NCI-H2171 (cell line): ENCODE data around the gene PPID.
"Not testable (repeated sequence)": the region's sequence is repeated elsewhere in the genome, so short reads cannot be mapped to it uniquely, and the experiment has no call there.

Experiments
- DNase-seq: peaks from one replicate; lab custom pipeline; 2025; lab: John Stamatoyannopoulos, UW

Gene PPID

DNA sequence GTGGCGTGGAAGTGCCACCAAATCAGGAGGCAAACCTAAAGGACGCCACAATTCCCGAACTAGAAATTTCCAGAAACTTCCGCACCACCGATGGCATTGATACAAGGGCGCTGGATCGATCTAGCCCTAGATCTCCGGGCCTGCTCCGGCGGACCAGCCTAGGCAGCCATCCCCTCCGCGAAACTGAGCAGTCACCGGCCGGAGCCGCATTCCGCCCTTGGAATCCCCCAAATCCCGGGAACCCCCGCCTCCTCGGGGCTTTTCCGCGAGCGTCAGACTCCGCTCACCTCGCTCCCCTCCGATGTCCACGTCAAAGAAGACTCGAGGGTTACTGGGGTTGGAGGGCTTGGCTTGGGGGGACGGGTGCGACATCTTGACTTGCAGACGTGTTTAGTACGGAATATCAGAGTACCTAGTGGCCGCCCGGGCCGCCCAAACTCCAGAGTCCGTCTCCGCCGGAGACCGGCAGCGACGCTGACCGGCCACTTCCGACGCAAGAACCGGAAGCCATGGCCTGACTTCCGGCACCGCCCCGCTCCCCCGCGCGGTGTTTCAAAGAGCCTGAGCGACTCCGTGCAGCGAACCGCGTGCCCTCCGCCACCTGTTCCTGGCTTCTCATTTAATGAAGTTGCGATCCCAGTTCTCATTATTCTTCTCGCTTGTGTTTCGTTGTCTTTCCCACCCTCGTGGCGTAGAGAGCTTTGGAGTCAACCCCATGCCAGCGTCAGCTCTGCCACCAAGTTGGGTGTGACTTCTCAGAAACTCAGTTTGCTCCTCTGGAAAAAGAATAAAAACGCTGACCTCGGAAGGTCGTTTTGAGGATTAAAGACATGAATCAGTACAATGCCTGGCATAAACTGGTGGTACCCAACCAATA, at the start of gene PPID:
PPID (minus strand) TSS at position 480 of the 877 bp plus-strand sequence; CDS start at position 372, 108 bp downstream.
- DNase-seq, result peak; percentile 67

DNA sequence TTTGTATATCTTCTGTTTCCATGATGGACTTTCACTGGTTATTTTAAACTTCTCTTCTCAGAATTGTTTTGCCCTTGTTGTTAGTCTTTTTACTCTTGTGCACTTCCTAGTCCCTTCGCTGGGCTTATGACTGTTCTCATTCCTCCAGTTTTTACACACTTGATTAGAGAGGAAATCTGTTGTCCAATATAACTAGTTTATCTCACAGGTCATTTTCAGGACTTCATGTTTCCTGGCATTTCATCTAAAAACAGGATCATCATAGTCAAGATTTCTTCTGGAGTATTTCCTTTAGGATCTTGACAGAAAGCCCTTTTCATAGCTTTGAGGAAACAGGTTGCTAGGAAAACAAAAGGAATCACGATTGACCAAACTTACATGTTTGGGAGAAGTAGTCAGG, 48.6 kb upstream of the PPID start:
- DNase-seq, result no peak

DNA sequence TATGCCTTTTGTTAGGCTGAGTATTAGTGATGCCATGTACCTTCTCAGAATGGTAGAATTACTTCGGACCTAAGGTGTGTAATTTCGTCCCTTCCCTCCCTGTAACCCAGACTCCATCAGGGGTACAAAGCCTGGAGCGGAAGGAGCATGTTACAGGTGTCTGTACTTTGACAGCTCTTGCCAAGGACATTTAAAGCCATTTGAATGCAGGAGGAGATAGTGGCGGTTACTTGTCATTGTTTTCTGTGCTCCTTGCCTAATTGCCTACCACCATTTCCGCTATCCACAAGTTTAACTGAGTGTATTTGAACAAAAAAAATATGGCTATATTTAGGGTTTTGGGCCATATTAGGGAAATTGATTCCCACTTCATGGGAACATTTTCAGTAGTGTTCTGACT, 47.5 kb upstream of the PPID start:
- DNase-seq, result no peak

DNA sequence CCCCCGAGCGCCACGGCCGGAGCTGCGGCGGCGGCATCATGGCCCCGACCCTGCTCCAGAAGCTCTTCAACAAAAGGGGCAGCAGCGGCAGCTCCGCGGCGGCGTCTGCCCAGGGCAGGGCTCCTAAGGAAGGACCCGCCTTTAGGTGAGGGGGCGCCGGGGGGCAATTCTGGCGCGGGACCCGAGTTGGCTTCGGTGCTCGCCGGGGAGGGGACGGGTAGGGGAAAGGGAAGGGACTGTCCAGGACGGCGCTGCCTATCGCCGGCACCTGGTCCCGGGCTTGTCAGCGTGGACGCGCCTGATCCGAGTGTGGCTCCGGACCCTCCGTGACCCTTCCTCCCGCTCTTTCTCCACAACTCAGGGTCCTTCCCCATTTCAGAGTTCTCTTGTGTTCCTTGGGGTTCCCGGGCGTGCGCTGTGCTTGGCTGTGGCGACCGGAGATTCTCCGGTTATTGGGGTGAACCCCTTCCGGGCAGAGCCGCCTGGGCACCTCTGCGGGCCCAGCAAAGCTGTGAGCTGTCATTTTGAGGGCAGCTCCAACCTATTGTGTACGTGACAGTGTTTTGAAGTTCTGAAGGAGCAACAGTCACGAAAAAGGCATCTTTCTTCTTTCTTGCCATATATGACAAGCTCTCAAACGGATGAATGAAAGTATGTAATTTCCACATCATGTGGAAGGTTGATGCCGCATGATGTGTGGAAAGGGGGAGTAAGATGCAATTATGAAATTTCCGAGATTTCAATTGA, 46.2 kb upstream of the PPID start:
- no peak for DNase-seq

DNA sequence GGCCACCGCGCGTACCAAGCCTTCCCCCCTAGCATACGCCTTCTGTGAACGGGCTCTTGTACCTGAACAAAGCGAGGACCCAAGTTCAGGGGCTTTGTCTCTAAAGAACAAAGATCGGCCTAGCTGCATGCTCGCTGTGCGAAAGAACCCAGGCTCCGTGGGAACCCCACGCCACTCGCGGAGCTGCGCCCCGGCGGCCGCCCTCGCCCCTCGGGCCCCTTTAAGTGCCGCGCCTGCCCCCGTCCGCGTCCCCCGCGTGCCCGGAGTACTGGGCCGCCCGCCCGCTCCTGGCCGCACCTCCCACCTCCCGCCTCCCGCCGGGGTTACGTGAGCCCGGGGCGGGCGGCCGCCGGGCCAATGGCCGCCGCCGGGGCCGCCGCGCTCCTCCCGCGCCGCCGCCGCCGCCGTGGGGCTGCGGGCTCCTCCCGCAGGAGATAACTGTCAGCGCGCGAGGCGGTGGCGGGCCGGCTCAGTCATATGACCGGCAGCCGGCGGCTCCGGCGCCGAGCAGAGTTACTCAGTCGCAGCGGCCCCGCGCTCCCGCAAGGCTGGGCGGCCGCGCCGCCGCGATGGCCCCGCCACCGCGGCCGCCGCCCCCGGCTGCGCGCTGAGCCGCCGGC, 45.5 kb upstream of the PPID start, which contains the start of gene FNIP2:
FNIP2 (plus strand) TSS at position 472 of the 620 bp plus-strand sequence. CDS start 187 bp downstream, outside the sequence.
- DNase-seq, result peak; percentile 54

DNA sequence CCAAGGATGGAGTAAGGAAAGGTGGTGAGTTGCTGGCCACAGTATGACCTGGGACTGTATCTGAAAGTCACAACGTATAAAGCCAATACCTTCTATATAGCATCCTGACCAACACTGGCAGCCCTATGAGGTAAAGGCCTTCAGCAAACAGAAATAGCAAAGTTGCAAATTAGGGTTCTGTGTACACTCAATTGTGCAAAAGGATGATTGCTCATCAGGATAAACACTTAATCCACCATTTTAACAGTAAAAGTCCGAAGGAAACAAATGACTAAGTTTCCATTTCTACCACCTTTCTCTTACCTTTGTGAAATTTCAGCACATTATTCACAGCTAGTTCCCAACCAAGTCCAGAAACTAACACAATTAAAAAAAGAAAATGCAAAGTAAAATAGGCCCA, 44.3 kb upstream of the PPID start:
- DNase-seq, result no peak

DNA sequence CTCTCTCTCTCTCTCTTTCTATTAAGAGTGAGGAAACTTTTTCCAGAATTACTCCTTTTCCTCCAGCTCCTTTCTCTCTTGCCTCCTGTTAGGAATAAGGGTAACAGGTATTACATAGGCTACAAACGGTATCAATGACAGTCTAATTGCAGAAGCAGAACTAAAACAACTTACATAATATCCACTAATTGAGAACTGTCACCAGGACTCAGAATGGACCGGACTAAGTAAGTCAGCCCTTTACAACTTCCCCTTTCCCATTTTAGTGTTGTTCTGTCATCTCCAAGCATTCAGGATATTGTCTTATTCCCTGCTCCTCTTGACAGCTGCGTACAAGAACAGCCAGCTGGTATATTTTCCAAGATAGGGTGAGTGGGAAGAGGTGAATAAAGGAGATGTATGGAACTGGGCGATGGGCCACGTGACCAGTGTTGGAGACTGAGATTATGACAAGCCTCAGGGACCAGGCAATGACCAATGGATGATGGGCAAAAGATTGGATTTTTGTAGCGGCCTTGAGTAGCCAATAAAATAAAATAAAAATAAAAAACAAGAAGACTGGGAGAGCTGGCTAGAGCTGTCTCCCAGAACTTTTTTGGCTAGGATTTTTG, 43.3 kb upstream of the PPID start:
- no peak for DNase-seq

DNA sequence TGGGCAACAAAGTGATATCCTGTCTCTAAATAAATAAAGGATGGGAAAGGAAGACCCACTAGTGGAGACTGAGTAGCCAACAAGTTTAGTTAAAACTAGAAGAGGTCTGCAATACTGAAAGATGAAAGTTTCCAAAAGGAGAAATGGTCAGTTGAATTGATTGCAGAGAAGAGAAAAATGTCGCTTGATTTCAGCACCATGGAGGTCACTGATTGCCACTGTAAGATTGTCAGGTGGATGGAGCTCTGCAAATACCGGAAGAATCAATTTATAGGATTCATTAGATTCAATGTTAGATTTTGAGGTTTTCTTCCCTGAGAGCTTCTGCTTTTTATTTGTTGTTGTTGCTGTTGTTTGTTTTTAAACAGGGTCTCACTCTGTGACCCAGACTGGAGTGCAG, 40.3 kb upstream of the PPID start:
- DNase-seq, result no peak

DNA sequence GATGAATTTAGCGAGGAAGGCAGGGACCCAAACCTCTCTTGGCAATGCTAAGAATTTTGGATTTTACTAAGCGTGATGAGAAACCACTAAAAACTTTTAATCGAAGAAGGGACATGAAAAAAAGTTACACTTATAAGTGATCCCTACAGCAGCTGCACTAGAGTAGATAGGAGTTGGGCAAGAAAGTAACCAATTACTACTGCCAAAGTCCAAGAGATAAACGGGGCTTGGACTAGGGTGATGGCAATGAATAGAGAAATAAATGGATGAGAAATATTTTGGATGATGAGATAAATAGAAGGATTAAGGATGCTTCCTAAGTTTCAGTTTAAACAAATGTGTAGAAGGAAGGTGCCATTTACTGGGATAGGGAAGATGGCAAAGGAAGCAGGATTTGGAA, 39.4 kb upstream of the PPID start:
- DNase-seq, result no peak

DNA sequence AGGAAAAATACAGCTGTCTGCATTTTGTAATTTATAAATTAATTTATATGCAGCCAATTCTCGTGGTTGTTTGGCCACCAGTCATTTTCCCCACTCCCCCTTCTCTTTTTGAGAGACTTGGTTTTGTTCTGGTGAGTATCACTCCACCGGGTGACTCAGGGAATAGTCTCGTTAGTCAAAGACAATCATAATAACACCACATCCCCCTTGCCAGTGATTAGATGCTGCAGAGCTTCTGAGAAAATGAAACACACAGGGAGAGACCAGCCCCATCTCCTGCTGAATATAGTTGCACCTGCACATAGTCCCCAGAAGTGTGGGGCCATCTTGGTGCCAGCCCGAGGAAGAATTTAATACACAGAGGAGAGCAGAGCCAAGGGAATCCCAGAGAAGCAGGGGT, 37.7 kb upstream of the PPID start:
- no peak for DNase-seq

DNA sequence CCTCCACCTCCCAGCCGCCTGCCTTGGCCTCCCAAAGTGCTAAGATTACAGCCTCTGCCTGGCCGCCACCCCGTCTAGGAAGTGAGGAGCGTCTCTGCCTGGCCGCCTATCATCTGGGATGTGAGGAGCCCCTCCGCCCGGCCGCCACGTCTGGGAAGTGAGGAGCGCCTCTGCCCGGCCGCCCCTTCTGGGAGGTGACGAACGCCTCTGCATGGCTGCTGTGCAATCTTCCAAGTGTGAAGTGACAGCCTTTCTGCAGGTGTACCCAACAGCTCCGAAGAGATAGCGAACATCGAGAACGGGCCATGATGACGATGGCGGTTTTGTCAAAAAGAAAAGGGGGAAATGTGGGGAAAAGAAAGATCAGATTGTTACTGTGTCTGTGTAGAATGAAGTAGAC, 36.3 kb upstream of the PPID start:
- DNase-seq, result not testable (repeated sequence)

DNA sequence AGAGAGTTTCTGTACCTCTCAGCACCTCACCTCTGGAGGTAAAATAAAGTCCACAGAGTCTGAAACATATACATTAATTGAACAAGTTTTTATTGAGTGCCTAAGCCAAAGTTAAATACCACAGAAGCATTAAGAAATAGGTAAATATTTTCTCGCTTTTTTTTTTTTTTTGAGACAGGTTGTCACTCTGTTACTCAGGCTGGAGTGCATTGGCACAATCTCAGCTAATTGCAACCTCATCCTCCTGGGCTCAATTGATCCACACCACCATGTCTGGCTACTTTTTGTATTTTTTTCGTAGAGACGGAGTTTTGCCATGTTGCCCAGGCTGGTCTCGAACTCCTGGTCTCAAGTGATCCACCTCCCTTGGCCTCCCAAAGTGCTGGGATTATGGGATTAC, 35.5 kb upstream of the PPID start:
- DNase-seq, result no peak

DNA sequence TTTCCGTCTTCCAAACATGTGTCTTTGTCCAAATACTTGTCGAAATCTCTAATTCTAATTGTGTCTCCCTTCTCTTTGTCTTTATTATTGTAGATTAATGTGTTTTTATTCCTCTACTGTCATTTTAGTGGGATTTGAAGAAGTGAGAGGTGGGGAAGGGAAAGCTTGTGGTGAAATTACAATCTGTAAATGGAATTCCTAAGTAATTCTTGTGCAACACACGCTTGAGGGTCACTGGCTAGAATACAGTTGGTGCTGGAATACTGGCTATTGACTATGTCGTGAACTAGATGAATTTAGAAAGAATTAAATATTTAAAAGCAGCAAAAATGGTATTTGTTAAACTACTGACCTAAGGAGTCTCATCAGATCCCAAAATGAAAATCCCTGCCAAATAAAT, 34.9 kb upstream of the PPID start:
- DNase-seq, result no peak

DNA sequence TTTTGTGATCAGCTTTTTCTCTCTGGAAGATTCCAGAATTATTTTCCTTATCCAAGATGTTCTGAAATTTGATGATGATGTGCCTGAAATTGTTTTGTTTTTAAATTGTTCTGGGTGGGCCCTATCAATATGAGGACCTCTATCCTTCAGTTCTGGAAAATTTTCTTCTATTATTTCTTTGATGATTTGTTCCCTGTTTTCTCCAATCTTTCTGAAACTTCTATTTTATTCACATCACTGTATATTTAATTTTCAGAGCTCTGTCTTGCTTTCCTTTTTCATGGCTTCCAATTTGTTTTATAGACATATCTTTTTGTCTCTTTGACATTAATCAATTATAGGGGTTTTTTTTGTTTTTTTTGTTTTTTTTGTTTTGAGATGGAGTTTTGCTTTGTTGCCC, 33.4 kb upstream of the PPID start:
- no peak for DNase-seq

DNA sequence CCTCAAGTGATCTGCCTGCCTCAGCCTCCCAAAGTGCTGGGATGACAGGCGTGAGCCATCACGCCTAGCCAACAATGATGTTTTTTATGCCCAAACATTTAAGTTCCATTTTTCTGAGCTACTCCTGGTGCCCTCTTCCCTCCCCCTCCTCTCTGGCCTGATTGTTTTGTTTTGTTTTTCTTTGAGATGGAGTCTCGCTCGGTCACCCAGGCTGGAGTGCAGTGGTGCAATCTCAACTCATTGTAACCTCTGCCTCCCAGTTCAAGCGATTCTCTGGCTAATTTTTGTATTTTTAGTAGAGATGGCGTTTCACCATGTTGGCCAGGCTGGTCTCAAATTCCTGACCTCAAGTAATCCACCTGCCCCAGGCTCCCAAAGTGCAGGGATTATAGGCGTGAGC, 32.6 kb upstream of the PPID start:
- not testable (repeated sequence) for DNase-seq

DNA sequence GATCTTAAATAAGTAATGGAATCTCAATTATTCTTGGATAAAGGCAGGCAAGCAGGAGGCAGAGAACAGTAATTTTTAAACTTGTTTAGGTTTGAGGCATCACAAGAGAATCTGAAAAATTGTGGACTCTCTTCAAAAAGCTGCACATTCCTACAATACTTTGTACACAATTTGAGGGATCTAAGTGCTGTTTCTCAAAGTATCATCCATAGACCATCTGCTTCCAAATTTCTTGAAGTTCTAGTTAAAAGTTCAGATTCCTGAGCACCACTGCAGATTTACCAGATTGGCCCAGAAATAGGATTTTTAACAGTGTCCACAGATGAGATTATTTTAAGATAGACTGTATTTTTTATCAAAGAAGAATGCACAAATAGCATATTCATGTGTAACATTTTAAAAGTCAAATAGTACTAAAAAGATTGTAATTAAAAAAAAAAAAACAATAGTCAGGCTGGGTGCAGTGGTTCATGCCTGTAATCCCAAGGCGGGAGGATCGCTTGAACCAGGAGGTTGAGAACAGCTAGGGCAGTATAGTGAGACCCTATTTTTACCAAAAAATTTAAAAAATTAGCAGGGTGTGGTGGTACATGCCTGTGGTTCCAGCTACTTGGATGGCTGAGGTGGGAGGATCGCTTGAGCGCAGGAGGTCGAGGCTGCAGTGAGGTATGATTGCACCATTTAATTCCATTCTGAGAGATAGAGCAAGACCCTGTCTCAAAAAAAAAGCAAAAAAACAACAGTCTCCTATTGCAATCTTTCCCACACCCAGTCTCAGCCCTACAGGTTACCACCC, 31.4 kb upstream of the PPID start:
- no peak for DNase-seq

DNA sequence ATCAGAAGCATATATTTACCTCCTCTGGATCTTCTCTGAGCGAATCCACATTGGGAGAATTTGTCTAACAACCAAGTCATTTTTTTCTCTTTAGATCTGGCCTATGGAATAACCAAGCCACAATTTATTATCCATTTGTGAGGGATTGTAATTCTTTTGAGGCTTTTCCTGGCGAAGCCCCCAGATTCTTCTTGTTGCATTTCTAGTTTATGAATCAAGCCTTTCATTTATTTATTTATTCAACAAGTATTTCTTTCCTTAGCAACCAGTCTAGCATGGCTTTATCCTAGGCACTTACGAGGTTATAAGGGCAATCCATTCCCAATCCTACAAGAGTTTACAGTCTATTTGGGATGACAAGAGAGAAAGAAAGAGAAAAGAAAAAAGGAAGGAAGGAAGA, 27.2 kb upstream of the PPID start:
- DNase-seq, result no peak

DNA sequence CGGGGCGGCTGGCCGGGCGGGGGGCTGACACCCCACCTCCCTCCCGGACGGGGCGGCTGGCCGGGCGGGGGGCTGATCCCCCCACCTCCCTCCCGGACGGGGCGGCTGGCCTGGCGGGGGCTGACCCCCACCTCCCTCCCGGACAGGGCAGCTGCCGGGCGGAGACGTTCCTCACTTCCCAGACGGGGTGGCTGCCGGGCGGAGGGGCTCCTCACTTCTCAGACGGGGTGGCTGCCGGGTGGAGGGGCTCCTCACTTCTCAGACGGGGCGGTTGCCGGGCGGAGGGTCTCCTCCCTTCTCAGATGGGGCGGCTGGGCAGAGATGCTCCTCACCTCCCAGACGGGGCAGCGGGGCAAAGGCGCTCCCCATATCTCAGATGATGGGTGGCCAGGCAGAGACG, 23.3 kb upstream of the PPID start:
- not testable (repeated sequence) for DNase-seq

DNA sequence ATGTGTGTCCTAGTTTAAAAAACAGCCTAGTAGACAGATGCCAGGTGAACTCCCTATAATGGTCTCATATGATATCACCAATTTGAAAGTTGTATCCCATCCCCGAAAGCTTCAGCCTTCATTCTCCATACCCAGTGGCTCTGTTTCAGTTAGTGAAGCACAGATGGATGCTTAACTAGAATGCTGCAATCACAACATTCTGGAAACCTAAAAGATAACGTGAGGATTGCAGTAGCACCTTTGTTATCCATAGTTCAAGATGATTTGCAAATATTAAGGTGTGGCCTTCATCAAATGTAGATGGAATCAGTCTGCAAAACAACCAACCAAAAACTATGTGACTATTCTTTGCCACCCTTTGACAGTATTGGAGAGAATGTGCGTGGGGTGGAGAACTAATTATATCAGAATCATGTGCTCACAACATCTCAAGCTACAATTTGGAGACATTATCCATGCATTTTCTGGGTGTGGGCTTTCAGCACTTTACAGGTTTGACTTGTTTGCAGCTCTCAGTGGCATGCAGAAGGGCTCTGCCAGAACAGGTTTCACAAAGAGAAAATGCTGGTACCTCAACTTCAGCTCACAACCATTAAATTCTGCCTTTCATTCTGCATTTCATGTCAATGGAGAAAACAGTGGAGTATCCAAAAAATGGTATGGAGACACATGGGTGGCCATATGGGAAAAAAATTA, 18.3 kb upstream of the PPID start:
- no peak for DNase-seq

DNA sequence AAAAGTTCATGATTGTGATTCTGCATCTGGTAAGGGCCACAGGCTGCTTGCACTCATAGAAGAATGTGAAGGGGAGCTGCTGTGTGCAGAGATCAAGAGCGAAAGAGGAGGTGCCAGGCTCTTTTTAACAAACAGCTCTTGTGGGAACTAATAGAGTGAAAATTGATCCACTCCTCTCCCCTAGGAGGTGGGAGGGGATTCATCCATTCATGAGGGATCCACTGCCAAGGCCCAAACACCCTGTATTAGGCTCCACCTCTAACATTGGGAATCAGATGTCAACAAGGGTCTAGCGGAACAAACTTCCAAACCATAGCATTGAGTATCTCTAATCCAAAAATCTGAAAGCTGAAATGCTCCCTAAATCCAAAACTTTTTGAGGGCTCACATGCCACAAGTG, 16.4 kb upstream of the PPID start:
- no peak for DNase-seq

DNA sequence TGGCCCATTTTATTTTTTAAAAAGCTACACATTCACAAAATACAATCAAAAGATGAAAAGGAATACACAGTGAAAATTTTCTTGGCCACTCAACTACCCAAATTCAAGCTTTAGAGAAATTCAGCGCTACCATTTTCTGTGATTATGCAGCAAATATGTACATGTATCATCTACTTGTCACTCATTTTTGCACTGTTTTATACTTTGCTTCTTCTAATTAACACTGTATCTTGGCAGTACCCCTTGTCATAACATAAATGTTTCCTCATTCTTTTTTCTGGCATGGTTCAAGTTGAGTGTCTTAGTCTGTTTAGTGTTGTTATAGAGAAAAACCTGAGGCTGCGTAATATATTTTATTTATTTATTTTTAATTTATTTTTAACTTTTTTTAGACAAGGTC, 15.7 kb upstream of the PPID start:
- no peak for DNase-seq
